ENCODE measurements around the gene SRRM2. TPM values are rescaled to one million over a fixed set of nuclear protein-coding genes. Genes with fewer than 3 reads are reported as not detected.

SRRM2 gene
- total and polyA plus RNA-seq, 2 experiments from 2014 or later: 321 to 592 TPM

DNA sequence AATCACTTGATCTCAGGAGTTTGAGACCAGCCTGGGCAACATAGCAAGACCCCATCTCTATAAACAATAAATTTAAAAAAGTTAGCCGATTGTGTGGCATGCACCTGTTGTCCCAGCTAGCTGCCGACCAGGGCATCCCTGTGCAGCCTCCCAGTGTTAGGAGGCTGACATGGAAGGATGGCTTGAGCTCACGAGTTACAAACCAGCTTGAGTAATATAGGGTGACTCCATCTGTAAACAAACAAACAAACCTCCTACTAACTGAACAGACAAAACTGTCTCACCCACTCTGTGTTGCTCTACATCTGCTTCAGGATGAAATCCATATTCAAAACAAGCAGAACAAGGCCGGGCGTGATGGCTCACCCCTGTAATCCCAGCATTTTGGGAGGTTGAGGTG is 25.5 kb upstream of the SRRM2 start:
- no peak for DNase-seq (ENCODE audit: low read depth in 1 of 2, low spot score in 1 of 2)
- no peak overlapping the region for H3K27ac ChIP-seq
- H3K27me3 ChIP-seq: no peaks in the 10 kb centered on the region
- no peaks in the 10 kb centered on the region for H3K4me1 ChIP-seq (ENCODE audit: low read depth)
- TF ChIP-seq, protein P1, sequence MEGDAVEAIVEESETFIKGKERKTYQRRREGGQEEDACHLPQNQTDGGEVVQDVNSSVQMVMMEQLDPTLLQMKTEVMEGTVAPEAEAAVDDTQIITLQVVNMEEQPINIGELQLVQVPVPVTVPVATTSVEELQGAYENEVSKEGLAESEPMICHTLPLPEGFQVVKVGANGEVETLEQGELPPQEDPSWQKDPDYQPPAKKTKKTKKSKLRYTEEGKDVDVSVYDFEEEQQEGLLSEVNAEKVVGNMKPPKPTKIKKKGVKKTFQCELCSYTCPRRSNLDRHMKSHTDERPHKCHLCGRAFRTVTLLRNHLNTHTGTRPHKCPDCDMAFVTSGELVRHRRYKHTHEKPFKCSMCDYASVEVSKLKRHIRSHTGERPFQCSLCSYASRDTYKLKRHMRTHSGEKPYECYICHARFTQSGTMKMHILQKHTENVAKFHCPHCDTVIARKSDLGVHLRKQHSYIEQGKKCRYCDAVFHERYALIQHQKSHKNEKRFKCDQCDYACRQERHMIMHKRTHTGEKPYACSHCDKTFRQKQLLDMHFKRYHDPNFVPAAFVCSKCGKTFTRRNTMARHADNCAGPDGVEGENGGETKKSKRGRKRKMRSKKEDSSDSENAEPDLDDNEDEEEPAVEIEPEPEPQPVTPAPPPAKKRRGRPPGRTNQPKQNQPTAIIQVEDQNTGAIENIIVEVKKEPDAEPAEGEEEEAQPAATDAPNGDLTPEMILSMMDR (IDR thresholded peaks at IDR 0.05; ENCODE audit: low read depth, low read length): no peak
- H3K4me3 ChIP-seq: no peak overlapping the region
- no peaks in the 10 kb centered on the region for H3K9me3 ChIP-seq (ENCODE audit: low read depth)
- H3K36me3 ChIP-seq: no peaks in the 10 kb centered on the region

DNA sequence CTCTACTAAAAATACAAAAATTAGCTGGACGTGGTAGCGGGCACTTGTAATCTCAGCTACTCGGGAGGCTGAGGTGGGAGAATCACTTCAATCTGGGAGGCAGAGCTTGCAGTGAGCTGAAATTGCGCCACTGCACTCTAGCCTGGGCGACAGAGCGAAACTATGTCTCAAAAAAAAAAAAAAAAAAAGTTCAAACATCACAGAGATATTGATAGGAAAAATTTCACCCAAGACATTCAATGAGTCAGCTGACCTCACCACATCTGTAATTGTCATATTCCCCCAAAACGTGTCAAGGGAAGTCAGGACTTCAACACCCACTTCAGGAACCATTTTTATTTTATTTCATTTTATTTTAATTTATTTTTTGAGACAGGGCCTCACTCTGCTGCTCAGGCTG is 24.4 kb upstream of the SRRM2 start:
- Histone ChIP-seq H3K4me1 (ENCODE audit: low read depth) (no peaks in the 10 kb centered on the region), H3K27me3 (no peaks in the 10 kb centered on the region), H3K4me3 (no peak overlapping the region), H3K36me3 (no peaks in the 10 kb centered on the region), H3K27ac (no peak overlapping the region), H3K9me3 (ENCODE audit: low read depth) (no peaks in the 10 kb centered on the region)
- DNase-seq (ENCODE audit: low read depth in 1 of 2, low spot score in 1 of 2): no peak
- TF ChIP-seq, protein P1 (IDR thresholded peaks at IDR 0.05; ENCODE audit: low read depth, low read length): no peak

DNA sequence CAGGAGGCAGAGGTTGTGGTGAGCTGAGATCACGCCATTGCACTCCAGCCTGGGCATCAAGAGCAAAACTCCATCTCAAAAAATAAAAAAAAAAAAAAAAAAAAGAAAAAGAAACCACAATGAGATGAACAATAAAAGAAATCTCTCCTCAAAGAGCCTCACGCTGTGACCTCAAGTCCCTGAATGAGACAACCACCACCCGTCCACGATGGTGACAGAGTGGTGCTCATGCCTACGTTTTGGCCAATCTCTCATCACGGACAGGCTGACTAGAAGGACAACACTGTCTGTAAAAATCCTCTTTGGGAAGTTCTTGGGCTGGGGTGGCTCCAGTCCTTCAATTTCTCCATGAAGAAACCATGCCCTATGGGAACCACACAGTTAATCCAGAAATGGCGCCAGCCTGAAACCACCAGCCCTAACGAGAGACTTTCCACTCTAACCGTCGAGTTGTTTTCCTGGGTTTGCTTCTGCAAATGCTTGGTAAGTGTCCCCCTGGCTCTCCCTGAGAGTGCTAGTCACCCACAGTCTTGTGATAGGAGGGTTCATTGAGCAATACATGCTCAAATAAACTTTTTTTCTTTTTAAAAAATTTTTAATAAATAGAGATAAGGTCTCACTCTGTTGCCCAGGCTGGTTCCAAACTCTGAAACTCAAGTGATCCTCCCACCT is 17.5 kb upstream of the SRRM2 start:
- Histone ChIP-seq H3K4me3 (no peak overlapping the region), H3K27ac (no peak overlapping the region), H3K4me1 (ENCODE audit: low read depth) (peaks cover 16% of the 10 kb centered on the region), H3K27me3 (no peaks in the 10 kb centered on the region), H3K9me3 (ENCODE audit: low read depth) (no peaks in the 10 kb centered on the region), H3K36me3 (no peaks in the 10 kb centered on the region)
- DNase-seq (ENCODE audit: low read depth in 1 of 2, low spot score in 1 of 2): no peak
- TF ChIP-seq, protein P1 (IDR thresholded peaks at IDR 0.05; ENCODE audit: low read depth, low read length): no peak

DNA sequence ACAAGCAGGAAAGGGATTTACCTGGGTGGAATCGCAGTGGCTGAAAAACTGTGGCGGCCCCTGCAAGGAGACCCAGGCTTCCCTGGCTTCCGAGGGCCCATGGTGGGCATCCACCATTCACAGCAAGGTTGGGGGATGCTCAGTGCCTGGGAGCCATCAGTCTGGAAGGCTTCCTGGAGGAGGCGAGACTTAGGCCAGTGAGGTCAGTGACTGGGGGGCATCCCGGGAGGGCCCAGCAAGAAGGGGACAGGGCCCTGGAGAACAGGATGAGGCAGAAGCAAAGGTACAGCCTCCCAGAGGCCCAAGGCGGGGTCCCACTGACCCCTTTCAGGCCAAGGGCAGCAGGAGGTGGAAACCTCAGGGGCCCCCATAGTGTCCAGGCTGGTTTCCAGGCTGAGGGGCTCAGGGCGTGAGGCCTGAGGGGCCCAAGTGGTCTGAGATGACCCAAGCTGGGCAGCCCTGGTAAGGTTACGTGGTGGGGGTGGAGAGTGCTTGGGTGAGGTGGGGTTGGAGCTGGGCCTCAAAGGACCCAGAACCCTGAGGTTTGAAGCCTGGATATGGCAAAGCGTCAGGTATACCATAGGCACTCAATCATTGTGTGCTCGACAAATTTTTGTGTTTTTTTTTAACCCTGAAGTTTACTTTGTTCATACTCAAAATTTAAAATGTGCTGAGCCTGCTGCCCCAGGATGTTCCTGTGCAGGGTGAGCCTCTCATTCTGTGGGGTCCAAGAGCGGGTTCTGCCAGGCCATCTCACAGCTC is 15.8 kb upstream of the SRRM2 start:
- no peaks in the 10 kb centered on the region for H3K9me3 ChIP-seq (ENCODE audit: low read depth)

DNA sequence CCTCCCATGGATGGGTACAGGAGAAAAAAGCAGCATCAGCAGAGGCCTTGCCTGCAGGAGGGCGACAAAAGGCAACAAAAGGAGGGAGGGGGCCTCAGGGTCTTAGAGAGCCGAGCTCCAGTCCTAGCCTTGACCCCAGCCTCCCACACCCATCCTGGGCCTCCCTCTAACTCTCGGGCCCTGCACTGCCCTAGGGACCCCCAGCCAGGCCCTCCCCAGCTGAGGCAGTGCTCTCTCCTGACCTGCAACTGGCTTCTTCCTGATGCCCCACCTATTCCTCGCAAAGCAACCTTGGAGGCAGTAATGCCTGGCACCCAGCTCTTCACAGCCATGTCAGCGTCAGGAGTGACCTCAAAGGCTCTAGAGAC is 15.2 kb upstream of the SRRM2 start:
- Histone ChIP-seq H3K36me3 (no peaks in the 10 kb centered on the region), H3K4me1 (ENCODE audit: low read depth) (peaks cover 19% of the 10 kb centered on the region), H3K4me3 (no peak overlapping the region), H3K27me3 (no peaks in the 10 kb centered on the region), H3K9me3 (ENCODE audit: low read depth) (no peaks in the 10 kb centered on the region), H3K27ac (no peak overlapping the region)
- DNase-seq (ENCODE audit: low read depth in 1 of 2, low spot score in 1 of 2): no peak
- TF ChIP-seq, protein P1 (IDR thresholded peaks at IDR 0.05; ENCODE audit: low read depth, low read length): no peak

More for the DNA sequence above, 15.8 kb upstream of the SRRM2 start:
- no peak for DNase-seq (ENCODE audit: low read depth in 1 of 2, low spot score in 1 of 2)
- TF ChIP-seq, protein P1 (IDR thresholded peaks at IDR 0.05; ENCODE audit: low read depth, low read length): no peak
- H3K36me3 ChIP-seq: no peaks in the 10 kb centered on the region
- no peaks in the 10 kb centered on the region for H3K27me3 ChIP-seq
- H3K4me1 ChIP-seq (ENCODE audit: low read depth): peaks cover 19% of the 10 kb centered on the region
- H3K27ac ChIP-seq: no peak overlapping the region
- no peak overlapping the region for H3K4me3 ChIP-seq
